ENCODE data around the gene CCL26. TPM values are rescaled to one million over a fixed set of nuclear protein-coding genes. Genes with fewer than 3 reads are reported as not detected.
"Not testable (repeated sequence)": the region's sequence is repeated elsewhere in the genome, so short reads cannot be mapped to it uniquely, and the experiment has no call there.

CCL26 gene
- total RNA-seq, 4 donors from 2014 or later, result not detected

- H3K9me3 ChIP-seq, result no peaks in the 10 kb centered on the region
- no peak overlapping the region for H3K4me3 ChIP-seq
- H3K27ac ChIP-seq, result no peak overlapping the region
- H3K4me1 ChIP-seq, result peaks cover 5 to 35% (median 13%) of the 10 kb centered on the region in 3 donors
- intact Hi-C loops (cut with DNase I), result no loop called here
- WGBS, 2 donors, result 82 to 93% methylated on average over 2 of the region's 2 CpGs
- no peaks in the 10 kb centered on the region for H3K27me3 ChIP-seq
- TF ChIP-seq CTCF (IDR thresholded peaks at IDR 0.05) (no peak), POLR2A (IDR thresholded peaks at IDR 0.05) (no peak)
- no peak for DNase-seq
- no peaks in the 10 kb centered on the region for H3K36me3 ChIP-seq
Observed at GRCh38 chr7:75793676-75794075, 21.7 kb upstream of the CCL26 start.

GRCh38 chr7:75792567-75792966 is 20.6 kb upstream of the CCL26 start:
- WGBS, 2 donors, result 89 to 91% methylated on average over 5 of the region's 5 CpGs
- H3K4me3 ChIP-seq; H3K9me3 ChIP-seq; intact Hi-C loops (cut with DNase I); H3K27ac ChIP-seq; H3K36me3 ChIP-seq; DNase-seq; H3K27me3 ChIP-seq: not testable (repeated sequence)
- H3K4me1 ChIP-seq, result peaks cover 5 to 35% (median 13%) of the 10 kb centered on the region in 3 donors

GRCh38 chr7:75789361-75789924 is 17.4 kb upstream of the CCL26 start:
- WGBS, 2 donors, result 77 to 84% methylated on average over 3 of the region's 3 CpGs
- no peak for TF ChIP-seq CTCF (IDR thresholded peaks at IDR 0.05)
- TF ChIP-seq POLR2A (IDR thresholded peaks at IDR 0.05), result no peak
- H3K9me3 ChIP-seq, result no peaks in the 10 kb centered on the region
- no peak overlapping the region for H3K4me3 ChIP-seq
- no peaks in the 10 kb centered on the region for H3K27me3 ChIP-seq
- H3K27ac ChIP-seq, result peak overlapping the region in 1 of 4 donors; percentile 21
- no peak for DNase-seq
- intact Hi-C loops (cut with DNase I), result no loop called here
- H3K36me3 ChIP-seq, result no peaks in the 10 kb centered on the region
- peaks cover 5 to 42% (median 13%) of the 10 kb centered on the region in 3 donors for H3K4me1 ChIP-seq

- H3K4me3 ChIP-seq; intact Hi-C loops (cut with DNase I); H3K36me3 ChIP-seq; H3K27ac ChIP-seq; H3K27me3 ChIP-seq; DNase-seq; H3K9me3 ChIP-seq: not testable (repeated sequence)
- WGBS, 2 donors, result 73% methylated on average over 11 to 12 of the region's 14 CpGs
- peaks cover 5 to 48% (median 13%) of the 10 kb centered on the region in 3 donors for H3K4me1 ChIP-seq
Observed at GRCh38 chr7:75788154-75788847, 16.3 kb upstream of the CCL26 start.

GRCh38 chr7:75783058-75783457 is 11.0 kb upstream of the CCL26 start:
- H3K9me3 ChIP-seq; DNase-seq; H3K4me3 ChIP-seq; H3K27me3 ChIP-seq; H3K36me3 ChIP-seq; H3K27ac ChIP-seq; intact Hi-C loops (cut with DNase I): not testable (repeated sequence)
- H3K4me1 ChIP-seq, result peaks cover 0 to 29% (median 0%) of the 10 kb centered on the region in 3 donors
- 84 to 93% methylated on average over 4 to 5 of the region's 5 CpGs for WGBS, 2 donors

- 77 to 89% methylated on average over 14 of the region's 14 CpGs for WGBS, 2 donors
Observed at GRCh38 chr7:75780647-75781273, 8.7 kb upstream of the CCL26 start.

GRCh38 chr7:75779516-75779915 is 7.5 kb upstream of the CCL26 start:
- H3K4me3 ChIP-seq; H3K36me3 ChIP-seq; DNase-seq; H3K27me3 ChIP-seq; intact Hi-C loops (cut with DNase I); H3K27ac ChIP-seq; H3K9me3 ChIP-seq: not testable (repeated sequence)
- peaks cover 0 to 11% (median 0%) of the 10 kb centered on the region in 3 donors for H3K4me1 ChIP-seq
- 61 to 66% methylated on average over 11 of the region's 11 CpGs for WGBS, 2 donors

More at GRCh38 chr7:75780647-75781273, 8.7 kb upstream of the CCL26 start:
- intact Hi-C loops (cut with DNase I); H3K9me3 ChIP-seq; H3K27ac ChIP-seq; H3K27me3 ChIP-seq; H3K36me3 ChIP-seq; H3K4me3 ChIP-seq; DNase-seq: not testable (repeated sequence)
- peaks cover 0 to 23% (median 0%) of the 10 kb centered on the region in 3 donors for H3K4me1 ChIP-seq

- H3K27ac ChIP-seq; H3K27me3 ChIP-seq; intact Hi-C loops (cut with DNase I); DNase-seq; H3K9me3 ChIP-seq; H3K4me3 ChIP-seq; H3K4me1 ChIP-seq; H3K36me3 ChIP-seq: not testable (repeated sequence)
- 66 to 76% methylated on average over 11 of the region's 11 CpGs for WGBS, 2 donors
Observed at GRCh38 chr7:75779035-75779434, 7.0 kb upstream of the CCL26 start.

Measured in esophagus squamous epithelium (tissue), 5 donors.